Naive thymus-derived CD4-positive, alpha-beta T cell (primary cell): ENCODE measurements around the gene TEPSIN. TPM values are rescaled to one million over a fixed set of nuclear protein-coding genes. Genes with fewer than 3 reads are reported as not detected.

Experiments
- ATAC-seq: fragments of 150-1000 bp; cut with Tn5 transposase; 2 replicates; pipeline ENCODE4 v1.10.0; 2021; ENCODE audit warnings: mild to moderate bottlenecking, moderate library complexity
- CTCF ChIA-PET: fragments of 350-600 bp; sonication (Branson Sonifier 250); formaldehyde crosslinking; loops from one replicate; lab custom pipeline; 2021; ENCODE audit warnings: antibody characterized with exemption; lab: Charles Lee
- POLR2A ChIA-PET: fragments of 350-600 bp; sonication (Branson Sonifier 250); formaldehyde crosslinking; loops from one replicate; lab custom pipeline; 2021; ENCODE audit warnings: antibody characterized with exemption, inconsistent platforms; lab: Charles Lee
- DNase-seq, 9 donors: peaks; one replicate each; pipeline versions ENCODE4 v3.0.0 to v3.0.0-alpha.2; 2020 to 2022; ENCODE audit warnings: mixed read lengths in 1 of 9
- H3K27ac ChIP-seq: one replicate; pipeline ENCODE4 v1.7.0; 2013; ENCODE audit warnings: mild to moderate bottlenecking, low read depth, low read length, moderate library complexity
- H3K27me3 ChIP-seq, 2 donors: one replicate each; pipeline ENCODE4 v1.7.0; 2013; ENCODE audit warnings: low read length in 2 of 2, mild to moderate bottlenecking in 2 of 2, moderate library complexity in 2 of 2; ENCODE audit not compliant: control insufficient read depth in 2 of 2, insufficient read depth in 2 of 2
- H3K36me3 ChIP-seq, 3 experiments: 1 replicate in 2 of 3; 2 replicates in 1 of 3; pipeline ENCODE4 v1.7.0; 2013; ENCODE audit warnings: low read length in 3 of 3, mild to moderate bottlenecking in 3 of 3, moderate library complexity in 1 of 3; ENCODE audit not compliant: insufficient read depth in 3 of 3, control insufficient read depth in 2 of 3
- H3K4me1 ChIP-seq, 2 donors: one replicate each; pipeline ENCODE4 v1.7.0; 2013; ENCODE audit warnings: low read length in 2 of 2, mild to moderate bottlenecking in 2 of 2, moderate library complexity in 1 of 2; ENCODE audit not compliant: control insufficient read depth in 2 of 2, insufficient read depth in 2 of 2
- H3K4me3 ChIP-seq: 2 replicates; pipeline ENCODE4 v1.7.0; 2013; ENCODE audit warnings: mild to moderate bottlenecking, low read length
- H3K9me3 ChIP-seq, 3 experiments: 1 replicate in 2 of 3; 2 replicates in 1 of 3; pipeline ENCODE4 v1.7.0; 2013; ENCODE audit warnings: low read length in 3 of 3; ENCODE audit not compliant: control insufficient read depth in 2 of 3
- H3K27ac Mint-ChIP-seq, 9 donors: one replicate each; pipeline ENCODE4 v1.8.0; 2020 to 2022; ENCODE audit warnings: mixed read lengths in 9 of 9, mild to moderate bottlenecking in 8 of 9, moderate library complexity in 5 of 9, inconsistent platforms in 2 of 9
- H3K27me3 Mint-ChIP-seq, 5 donors: one replicate each; pipeline ENCODE4 v1.8.0; 2021 to 2022; ENCODE audit warnings: mixed read lengths in 5 of 5, mild to moderate bottlenecking in 1 of 5
- H3K36me3 Mint-ChIP-seq, 5 donors: one replicate each; pipeline ENCODE4 v1.8.0; 2020 to 2022; ENCODE audit warnings: mixed read lengths in 5 of 5, mild to moderate bottlenecking in 3 of 5, inconsistent platforms in 1 of 5
- H3K4me1 Mint-ChIP-seq, 7 donors: one replicate each; pipeline ENCODE4 v1.8.0; 2020 to 2022; ENCODE audit warnings: mixed read lengths in 7 of 7, mild to moderate bottlenecking in 3 of 7, inconsistent platforms in 1 of 7
- H3K4me3 Mint-ChIP-seq, 10 donors: one replicate each; pipeline ENCODE4 v1.8.0; 2020 to 2022; ENCODE audit warnings: mild to moderate bottlenecking in 10 of 10, mixed read lengths in 10 of 10, moderate library complexity in 6 of 10, inconsistent platforms in 2 of 10
- H3K9me3 Mint-ChIP-seq, 11 donors: one replicate each; pipeline ENCODE4 v1.8.0; 2020 to 2022; ENCODE audit warnings: mixed read lengths in 11 of 11, mild to moderate bottlenecking in 4 of 11, inconsistent platforms in 1 of 11, moderate library complexity in 1 of 11
- intact Hi-C, 2 donors: fragments of 100-400 bp; cut with micrococcal nuclease; formaldehyde crosslinking; loops; one replicate each; pipeline ENCODE4 v1.15.1; 2023
- polyA plus RNA-seq, 2 donors: library from polyadenylated mRNA; unstranded; fragments of 300-500 nt; fragmentation: Illumina TruSeq; gene quantifications; one replicate each; pipeline ENCODE4 v1.2.3, GENCODE V29; 2021
- total RNA-seq, 6 experiments: library from RNA in 5 of 6; stranded (reverse) in 5 of 6; gene quantifications; 1 replicate in 5 of 6; 2 replicates in 1 of 6; pipeline ENCODE4 v1.2.3 and lab custom pipeline; 2021 to 2026

Gene TEPSIN
- total and polyA plus RNA-seq, 7 experiments from 2014 or later = 3.2 to 115 (median 87.9) TPM

DNA sequence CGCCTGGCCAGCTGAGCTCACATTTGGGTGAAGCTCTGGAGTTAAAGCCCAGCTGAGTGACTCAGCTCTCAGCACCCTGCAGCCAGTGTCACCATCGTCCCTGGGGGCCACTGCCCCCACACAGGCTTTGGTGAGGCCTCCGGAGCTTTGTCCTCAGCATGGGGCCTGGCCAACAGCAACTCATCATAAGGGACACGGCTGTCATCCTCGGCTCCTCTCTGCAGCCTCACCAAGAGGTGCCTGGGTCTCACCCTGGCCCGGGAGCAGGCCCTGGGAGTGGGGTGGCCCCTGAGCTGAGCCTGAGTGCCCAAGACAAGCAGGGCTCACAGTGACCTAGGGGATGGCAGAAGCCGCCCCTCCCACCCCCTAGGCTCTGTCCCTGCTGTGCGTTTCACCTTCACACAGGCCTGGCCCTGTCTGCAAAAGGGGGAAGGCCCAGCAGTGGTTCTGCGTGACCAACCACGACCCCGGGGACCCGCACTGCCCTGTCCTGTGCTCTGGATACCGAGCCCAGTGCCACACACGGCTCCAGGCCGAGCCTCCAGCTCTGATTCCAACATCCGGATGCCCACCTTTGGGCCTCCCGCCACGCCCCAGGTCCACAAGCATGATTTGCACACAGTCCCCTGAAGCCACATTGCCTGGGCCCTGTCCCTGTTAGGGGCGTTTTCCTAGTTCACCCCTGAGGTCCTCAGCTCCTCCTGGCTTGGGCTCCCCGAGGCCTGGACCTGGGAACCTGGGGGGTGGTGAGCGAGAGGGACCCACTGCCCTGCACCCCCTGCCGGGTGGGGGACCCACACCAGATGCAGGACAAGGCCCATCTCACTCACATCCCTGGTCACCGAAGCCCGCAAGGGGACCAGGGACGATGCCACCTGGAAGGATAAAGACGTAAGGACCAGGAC, 51.0 kb downstream of the TEPSIN start:
- Mint-ChIP-seq H3K4me1 (no peaks in the 10 kb centered on the region), H3K27me3 (peaks cover 0 to 7% (median 0%) of the 10 kb centered on the region in 5 donors), H3K4me3 (no peak overlapping the region), H3K36me3 (no peaks in the 10 kb centered on the region), H3K27ac (no peak overlapping the region), H3K9me3 (no peaks in the 10 kb centered on the region)
- POLR2A ChIA-PET = no interaction called here
- ATAC-seq = no peak
- H3K4me1 ChIP-seq = no peaks in the 10 kb centered on the region
- peaks cover 0 to 9% (median 0%) of the 10 kb centered on the region in 3 experiments for H3K36me3 ChIP-seq
- no peak for DNase-seq
- no peak overlapping the region for H3K27ac ChIP-seq
- intact Hi-C loops = no loop called here
- H3K27me3 ChIP-seq = no peaks in the 10 kb centered on the region
- H3K9me3 ChIP-seq = no peaks in the 10 kb centered on the region
- CTCF ChIA-PET = no interaction called here
- H3K4me3 ChIP-seq = no peak overlapping the region

- ATAC-seq = no peak
- no peak overlapping the region for H3K4me3 ChIP-seq
These were observed 51.7 kb downstream of the TEPSIN start for GRCh38 chr17:81187120-81187519.

DNA sequence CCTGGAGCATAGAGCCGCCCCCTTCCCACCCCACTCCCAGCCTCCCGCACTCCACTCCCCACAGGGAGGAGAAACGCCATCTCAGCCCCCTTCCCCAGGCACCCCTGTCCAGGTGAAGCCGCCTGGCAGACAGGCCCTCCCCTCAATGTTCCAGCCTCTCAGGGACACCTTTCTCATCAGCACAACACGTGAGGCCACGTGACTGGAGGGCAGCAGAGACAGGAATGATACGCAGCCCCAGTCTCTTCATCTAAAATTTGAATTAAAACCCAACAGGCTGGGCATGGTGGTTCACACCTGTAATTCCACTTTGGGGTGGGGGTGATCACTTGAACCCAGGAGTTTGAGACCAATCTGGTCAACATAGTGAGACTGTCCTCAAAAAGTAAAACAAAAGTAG, 52.7 kb downstream of the TEPSIN start:
- Mint-ChIP-seq H3K36me3 (no peaks in the 10 kb centered on the region), H3K9me3 (no peaks in the 10 kb centered on the region), H3K4me3 (no peak overlapping the region), H3K27ac (no peak overlapping the region), H3K4me1 (no peaks in the 10 kb centered on the region), H3K27me3 (peaks cover 0 to 7% (median 0%) of the 10 kb centered on the region in 5 donors)
- Histone ChIP-seq H3K4me3 (no peak overlapping the region), H3K27ac (no peak overlapping the region), H3K4me1 (no peaks in the 10 kb centered on the region), H3K36me3 (peaks cover 0 to 7% (median 0%) of the 10 kb centered on the region in 3 experiments), H3K27me3 (no peaks in the 10 kb centered on the region), H3K9me3 (no peaks in the 10 kb centered on the region)
- ATAC-seq (no peak), DNase-seq (no peak)
- CTCF ChIA-PET = no interaction called here
- intact Hi-C loops = no loop called here
- POLR2A ChIA-PET = no interaction called here

More at GRCh38 chr17:81187120-81187519, 51.7 kb downstream of the TEPSIN start:
- ChIA-PET POLR2A (no interaction called here), CTCF (no interaction called here)
- Mint-ChIP-seq H3K27ac (no peak overlapping the region), H3K4me1 (no peaks in the 10 kb centered on the region), H3K36me3 (no peaks in the 10 kb centered on the region), H3K4me3 (no peak overlapping the region), H3K9me3 (no peaks in the 10 kb centered on the region), H3K27me3 (peaks cover 0 to 7% (median 0%) of the 10 kb centered on the region in 5 donors)
- no peak for DNase-seq
- intact Hi-C loops = no loop called here
- H3K27me3 ChIP-seq = no peaks in the 10 kb centered on the region
- no peaks in the 10 kb centered on the region for H3K4me1 ChIP-seq
- H3K9me3 ChIP-seq = no peaks in the 10 kb centered on the region
- peaks cover 0 to 9% (median 0%) of the 10 kb centered on the region in 3 experiments for H3K36me3 ChIP-seq
- H3K27ac ChIP-seq = no peak overlapping the region

DNA sequence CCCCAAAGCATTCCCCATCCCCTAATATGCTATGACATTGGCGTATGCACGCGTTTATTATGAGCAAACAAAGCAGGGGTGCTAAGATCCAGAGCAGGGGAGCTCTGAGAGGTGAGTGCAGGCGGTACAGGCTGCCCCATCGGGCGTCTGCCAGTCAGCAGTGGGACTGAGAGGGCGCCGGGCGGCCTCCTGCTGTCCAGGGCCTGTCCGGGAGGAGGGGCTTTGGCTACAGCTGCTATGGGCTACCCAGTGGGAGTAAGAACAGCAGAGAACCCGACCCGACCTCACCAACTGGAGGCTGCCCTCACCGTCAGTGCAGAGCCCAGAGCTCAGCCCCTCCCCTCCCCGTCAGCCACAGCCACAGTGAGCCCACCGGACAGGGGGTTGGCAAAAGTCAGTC, 54.3 kb downstream of the TEPSIN start:
- POLR2A ChIA-PET = no interaction called here
- Histone ChIP-seq H3K4me1 (no peaks in the 10 kb centered on the region), H3K27ac (no peak overlapping the region), H3K36me3 (no peaks in the 10 kb centered on the region), H3K9me3 (no peaks in the 10 kb centered on the region), H3K27me3 (no peaks in the 10 kb centered on the region), H3K4me3 (no peak overlapping the region)
- CTCF ChIA-PET = no interaction called here
- Mint-ChIP-seq H3K27ac (no peak overlapping the region), H3K4me1 (no peaks in the 10 kb centered on the region), H3K36me3 (no peaks in the 10 kb centered on the region), H3K27me3 (peaks cover 0 to 7% (median 0%) of the 10 kb centered on the region in 5 donors), H3K4me3 (no peak overlapping the region), H3K9me3 (no peaks in the 10 kb centered on the region)
- intact Hi-C loops = no loop called here
- ATAC-seq (no peak), DNase-seq (no peak)

GRCh38 chr17:81183807-81184206, 55.0 kb downstream of the TEPSIN start:
- ChIA-PET CTCF (no interaction called here), POLR2A (no interaction called here)
- Histone ChIP-seq H3K27me3 (no peaks in the 10 kb centered on the region), H3K9me3 (no peaks in the 10 kb centered on the region), H3K4me3 (no peak overlapping the region), H3K27ac (no peak overlapping the region), H3K4me1 (no peaks in the 10 kb centered on the region), H3K36me3 (no peaks in the 10 kb centered on the region)
- ATAC-seq = no peak
- Mint-ChIP-seq H3K4me1 (no peaks in the 10 kb centered on the region), H3K27me3 (peaks cover 0 to 7% (median 0%) of the 10 kb centered on the region in 5 donors), H3K9me3 (no peaks in the 10 kb centered on the region), H3K4me3 (no peak overlapping the region), H3K36me3 (no peaks in the 10 kb centered on the region), H3K27ac (no peak overlapping the region)
- no peak for DNase-seq
- intact Hi-C loops = no loop called here

GRCh38 chr17:81183316-81183715, 55.5 kb downstream of the TEPSIN start:
- intact Hi-C loops = no loop called here
- ChIA-PET CTCF (no interaction called here), POLR2A (no interaction called here)
- no peak for ATAC-seq
- no peak overlapping the region for H3K4me3 ChIP-seq
- no peak overlapping the region for H3K27ac Mint-ChIP-seq
- no peaks in the 10 kb centered on the region for H3K9me3 ChIP-seq
- H3K36me3 Mint-ChIP-seq = no peaks in the 10 kb centered on the region
- H3K27ac ChIP-seq = no peak overlapping the region
- H3K36me3 ChIP-seq = no peaks in the 10 kb centered on the region
- no peaks in the 10 kb centered on the region for H3K9me3 Mint-ChIP-seq
- no peaks in the 10 kb centered on the region for H3K27me3 ChIP-seq
- no peak for DNase-seq
- no peaks in the 10 kb centered on the region for H3K4me1 Mint-ChIP-seq
- H3K27me3 Mint-ChIP-seq = peaks cover 0 to 7% (median 0%) of the 10 kb centered on the region in 5 donors
- H3K4me1 ChIP-seq = no peaks in the 10 kb centered on the region
- H3K4me3 Mint-ChIP-seq = no peak overlapping the region

DNA sequence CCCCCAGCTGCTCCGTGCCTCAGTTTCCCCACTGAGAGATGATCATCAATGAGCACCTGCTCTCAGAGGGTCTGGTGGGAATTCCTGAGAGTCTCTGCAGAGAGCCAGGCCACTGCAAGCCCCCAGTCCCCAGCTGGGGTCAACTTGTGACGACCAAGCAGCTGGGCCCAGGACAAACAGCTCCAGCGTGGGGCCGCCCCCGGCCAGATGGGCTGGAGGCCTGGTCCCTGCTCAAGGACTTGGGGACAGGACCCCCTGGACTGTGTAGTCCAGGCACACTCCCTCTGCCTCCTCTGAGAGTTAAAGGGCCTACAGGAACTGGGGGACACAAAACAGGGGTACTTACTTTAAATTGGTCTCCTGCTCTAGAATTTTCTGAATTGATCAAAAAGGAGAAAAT, 56.3 kb downstream of the TEPSIN start:
- H3K36me3 ChIP-seq = no peaks in the 10 kb centered on the region
- no peak overlapping the region for H3K27ac ChIP-seq
- DNase-seq = no peak
- intact Hi-C loops = no loop called here
- peaks cover 0 to 7% (median 0%) of the 10 kb centered on the region in 5 donors for H3K27me3 Mint-ChIP-seq
- ChIA-PET CTCF (no interaction called here), POLR2A (no interaction called here)
- no peaks in the 10 kb centered on the region for H3K4me1 ChIP-seq
- H3K36me3 Mint-ChIP-seq = no peaks in the 10 kb centered on the region
- no peak overlapping the region for H3K4me3 ChIP-seq
- no peaks in the 10 kb centered on the region for H3K9me3 ChIP-seq
- no peaks in the 10 kb centered on the region for H3K27me3 ChIP-seq
- H3K4me3 Mint-ChIP-seq = no peak overlapping the region
- H3K9me3 Mint-ChIP-seq = no peaks in the 10 kb centered on the region
- no peaks in the 10 kb centered on the region for H3K4me1 Mint-ChIP-seq
- no peak overlapping the region for H3K27ac Mint-ChIP-seq
- ATAC-seq = no peak
